Measurements from ENCODE around the gene AKAP6. TPM values are rescaled to one million over a fixed set of nuclear protein-coding genes. Genes with fewer than 3 reads are reported as not detected.

Gene AKAP6
- total and polyA plus RNA-seq, 12 donors, result 0.71 to 24.7 (median 8.1) TPM

- no peak for DNase-seq
- Histone ChIP-seq H3K36me3 (replicated peaks in 1 of 2) (no peaks in the 10 kb centered on the region), H3K9me3 (replicated peaks in 1 of 3) (no peaks in the 10 kb centered on the region), H3K27me3 (no peaks in the 10 kb centered on the region), H3K27ac (no peak overlapping the region), H3K4me3 (no peak overlapping the region), H3K4me1 (replicated peaks in 1 of 2) (peaks cover 0 to 13% of the 10 kb centered on the region in 2 donors)
- intact Hi-C loops (cut with DNase I), result no loop called here
- TF ChIP-seq POLR2A (IDR thresholded peaks at IDR 0.05), result no peak
- no peak for TF ChIP-seq CTCF (IDR thresholded peaks at IDR 0.05)
- WGBS, 4 donors, result 90 to 98% (median 95%) methylated on average over 1 of the region's 1 CpG
These were observed 83.0 kb downstream of the AKAP6 start for GRCh38 chr14:32412103-32412502.

GRCh38 chr14:32412532-32412931 lies 83.4 kb downstream of the AKAP6 start:
- Histone ChIP-seq H3K9me3 (replicated peaks in 1 of 3) (no peaks in the 10 kb centered on the region), H3K36me3 (replicated peaks in 1 of 2) (no peaks in the 10 kb centered on the region), H3K27me3 (no peaks in the 10 kb centered on the region), H3K4me1 (replicated peaks in 1 of 2) (peaks cover 2 to 17% of the 10 kb centered on the region in 2 donors), H3K27ac (no peak overlapping the region), H3K4me3 (no peak overlapping the region)
- no peak for TF ChIP-seq POLR2A (IDR thresholded peaks at IDR 0.05)
- TF ChIP-seq CTCF (IDR thresholded peaks at IDR 0.05), result no peak
- intact Hi-C loops (cut with DNase I), result no loop called here
- 43 to 92% (median 59%) methylated on average over 2 of the region's 2 CpGs for WGBS, 4 donors
- no peak for DNase-seq

GRCh38 chr14:32413967-32414640 lies 85.0 kb downstream of the AKAP6 start:
- peaks cover 7 to 29% of the 10 kb centered on the region in 2 donors for H3K4me1 ChIP-seq (replicated peaks in 1 of 2)
- TF ChIP-seq CTCF (IDR thresholded peaks at IDR 0.05) (no peak), POLR2A (IDR thresholded peaks at IDR 0.05) (no peak)
- no peaks in the 10 kb centered on the region for H3K9me3 ChIP-seq (replicated peaks in 1 of 3)
- no peaks in the 10 kb centered on the region for H3K36me3 ChIP-seq (replicated peaks in 1 of 2)
- intact Hi-C loops (cut with DNase I), result no loop called here
- H3K4me3 ChIP-seq, result no peak overlapping the region
- DNase-seq, result no peak
- no peak overlapping the region for H3K27ac ChIP-seq
- no peaks in the 10 kb centered on the region for H3K27me3 ChIP-seq
- 46 to 69% (median 54%) methylated on average over 4 of the region's 4 CpGs for WGBS, 4 donors

GRCh38 chr14:32414808-32415255 lies 85.7 kb downstream of the AKAP6 start:
- intact Hi-C loops (cut with DNase I), result no loop called here
- Histone ChIP-seq H3K27me3 (no peaks in the 10 kb centered on the region), H3K4me1 (replicated peaks in 1 of 2) (peaks cover 7 to 29% of the 10 kb centered on the region in 2 donors), H3K9me3 (replicated peaks in 1 of 3) (no peaks in the 10 kb centered on the region), H3K27ac (no peak overlapping the region), H3K36me3 (replicated peaks in 1 of 2) (no peaks in the 10 kb centered on the region), H3K4me3 (no peak overlapping the region)
- no peak for DNase-seq
- TF ChIP-seq CTCF (IDR thresholded peaks at IDR 0.05) (no peak), POLR2A (IDR thresholded peaks at IDR 0.05) (no peak)
- WGBS, 4 donors, result 36 to 66% (median 45%) methylated on average over 3 of the region's 3 CpGs

Measured in adrenal gland (tissue), 12 donors.